Gastrocnemius medialis (tissue), 4 donors: Measurements from ENCODE around the gene GALNT13. TPM values are rescaled to one million over a fixed set of nuclear protein-coding genes. Genes with fewer than 3 reads are reported as not detected.

Experiments used
- ATAC-seq, 2 donors: fragments of 150-250 bp; one replicate each; pipeline ENCODE4 v1.9.1; 2016
- DNase-seq, 2 donors: peaks; one replicate each; pipeline ENCODE4 v3.0.0-alpha.2; 2019
- H3K27ac ChIP-seq, 4 donors: fragments of 200-600 bp; sonication (generic); 1 replicate in 1 of 4; 2 replicates in 3 of 4; pipeline ENCODE4 v1.5.1; 2016 to 2018; ENCODE audit warnings: mild to moderate bottlenecking in 2 of 4, moderate library complexity in 1 of 4
- H3K27me3 ChIP-seq, 3 donors: fragments of 200-600 bp; sonication (generic) in 2 of 3; 1 replicate in 1 of 3; 2 replicates in 2 of 3; pipeline versions ENCODE4 v1.5.1 to v1.6.0; 2016 to 2019; ENCODE audit warnings: mild to moderate bottlenecking in 1 of 3, moderate library complexity in 1 of 3
- H3K36me3 ChIP-seq, 2 donors: fragments of 200-600 bp; sonication (generic) in 1 of 2; one replicate each; pipeline ENCODE4 v1.5.1; 2017 to 2018
- H3K4me1 ChIP-seq, 2 donors: fragments of 200-600 bp; sonication (generic) in 1 of 2; one replicate each; pipeline ENCODE4 v1.5.1; 2016 to 2017; ENCODE audit warnings: mild to moderate bottlenecking in 2 of 2
- H3K4me3 ChIP-seq, 4 donors: fragments of 200-600 bp; sonication (generic) in 3 of 4; 1 replicate in 1 of 4; 2 replicates in 3 of 4; pipeline ENCODE4 v1.5.1; 2016 to 2019; ENCODE audit warnings: mild to moderate bottlenecking in 2 of 4
- H3K9me3 ChIP-seq, 3 donors: fragments of 200-600 bp; sonication (generic) in 2 of 3; 1 replicate in 1 of 3; 2 replicates in 2 of 3; pipeline ENCODE4 v1.5.1; 2016 to 2019
- CTCF ChIP-seq, 5 experiments: fragments of 450-650 bp in 3 of 5; fragments of 200-600 bp in 2 of 5; sonication (generic) in 2 of 5; IDR thresholded peaks in 4 of 5; conservative IDR thresholded peaks in 1 of 5; 1 replicate in 4 of 5; 2 replicates in 1 of 5; pipeline ENCODE4 v1.5.1; 2016 to 2019; ENCODE audit warnings: antibody characterized with exemption in 5 of 5, mild to moderate bottlenecking in 3 of 5, moderate library complexity in 3 of 5
- POLR2A ChIP-seq, 2 donors: fragments of 450-650 bp; IDR thresholded peaks; one replicate each; pipeline ENCODE4 v1.6.1; 2017; ENCODE audit warnings: antibody characterized with exemption in 2 of 2, mild to moderate bottlenecking in 2 of 2, moderate library complexity in 2 of 2
- in situ Hi-C, 4 donors: fragments of 200-750 bp; cut with MboI; loops; one replicate each; pipeline versions ENCODE4 v1.15.0 to v1.8.0; 2017; ENCODE audit warnings: low sequenced_read_pairs in 4 of 4
- intact Hi-C: fragments of 100-400 bp; cut with DNase I; formaldehyde crosslinking; loops from one replicate; pipeline ENCODE4 v1.15.1; 2023; ENCODE audit warnings: low total_unique reads
- total RNA-seq, 4 donors: library from RNA; depleted of rRNA; stranded (reverse); fragments of >200 nt; gene quantifications; one replicate each; pipeline versions ENCODE4 v1.1.0 to v1.2.3, GENCODE V29; 2016

GALNT13 gene
- total RNA-seq, 4 donors from 2014 or later = 0.10 TPM; not detected in 3

GRCh38 chr2:153872311-153873051 is 759 bp downstream of the GALNT13 start:
- intact Hi-C loops = no loop called here
- Histone ChIP-seq H3K27me3 (peaks cover 5 to 22% (median 15%) of the 10 kb centered on the region in 3 donors), H3K9me3 (no peaks in the 10 kb centered on the region)

GRCh38 chr2:153873052-153874048 is 1.6 kb downstream of the GALNT13 start:
- Histone ChIP-seq H3K9me3 (no peaks in the 10 kb centered on the region), H3K4me1 (no peaks in the 10 kb centered on the region), H3K27me3 (peaks cover 5 to 22% (median 15%) of the 10 kb centered on the region in 3 donors), H3K36me3 (no peaks in the 10 kb centered on the region), H3K27ac (no peak overlapping the region), H3K4me3 (no peak overlapping the region)
- TF ChIP-seq CTCF (IDR thresholded peaks at IDR 0.05 in 4 of 5, conservative IDR thresholded peaks at IDR 0.05 in 1 of 5) (no peak), POLR2A (IDR thresholded peaks at IDR 0.05) (no peak)
- in situ Hi-C loops = no loop called here
- ATAC-seq (no peak), DNase-seq (no peak)
- intact Hi-C loops = no loop called here

More at GRCh38 chr2:153872311-153873051, 759 bp downstream of the GALNT13 start:
- ATAC-seq (no peak), DNase-seq (no peak)
- TF ChIP-seq CTCF (IDR thresholded peaks at IDR 0.05 in 4 of 5, conservative IDR thresholded peaks at IDR 0.05 in 1 of 5) (no peak), POLR2A (IDR thresholded peaks at IDR 0.05) (no peak)
- in situ Hi-C loops = no loop called here
- Histone ChIP-seq H3K27ac (no peak overlapping the region), H3K4me1 (no peaks in the 10 kb centered on the region), H3K4me3 (no peak overlapping the region), H3K36me3 (no peaks in the 10 kb centered on the region)

GRCh38 chr2:153875801-153876466 is 4.2 kb downstream of the GALNT13 start:
- Histone ChIP-seq H3K36me3 (no peaks in the 10 kb centered on the region), H3K27me3 (peaks cover 5 to 19% (median 15%) of the 10 kb centered on the region in 3 donors), H3K9me3 (no peaks in the 10 kb centered on the region), H3K27ac (no peak overlapping the region), H3K4me3 (no peak overlapping the region), H3K4me1 (no peaks in the 10 kb centered on the region)
- ATAC-seq (no peak), DNase-seq (no peak)
- TF ChIP-seq POLR2A (IDR thresholded peaks at IDR 0.05) (no peak), CTCF (IDR thresholded peaks at IDR 0.05 in 4 of 5, conservative IDR thresholded peaks at IDR 0.05 in 1 of 5) (no peak)
- intact Hi-C loops (no loop called here), in situ Hi-C loops (no loop called here)

GRCh38 chr2:153880926-153881325 is 9.2 kb downstream of the GALNT13 start:
- TF ChIP-seq CTCF (IDR thresholded peaks at IDR 0.05 in 4 of 5, conservative IDR thresholded peaks at IDR 0.05 in 1 of 5) = no peak
- no peak for TF ChIP-seq POLR2A (IDR thresholded peaks at IDR 0.05)

More at GRCh38 chr2:153880926-153881325, 9.2 kb downstream of the GALNT13 start:
- ATAC-seq = no peak
- in situ Hi-C loops = no loop called here
- no peak overlapping the region for H3K27ac ChIP-seq
- H3K4me3 ChIP-seq = no peak overlapping the region
- no peak for DNase-seq
- H3K36me3 ChIP-seq = no peaks in the 10 kb centered on the region
- intact Hi-C loops = no loop called here
- no peaks in the 10 kb centered on the region for H3K9me3 ChIP-seq
- no peaks in the 10 kb centered on the region for H3K27me3 ChIP-seq
- H3K4me1 ChIP-seq = no peaks in the 10 kb centered on the region
